GM12878 (cell line): Measurements from ENCODE around the gene NKAIN2. TPM values are rescaled to one million over a fixed set of nuclear protein-coding genes. Genes with fewer than 3 reads are reported as not detected.

Experiments
- ATAC-seq: fragments of 200-7000 bp; cut with Tn5 transposase; 3 replicates; pipeline ENCODE4 v1.9.1; 2020; ENCODE audit warnings: mild to moderate bottlenecking, moderate library complexity
- BruUV-seq: library from RNA; stranded (reverse); fragments of 400-500 nt; replicated peaks from 2 replicates; lab custom pipeline; 2021; lab: Mats Ljungman, UMichigan
- CTCF ChIA-PET: fragments of 300-600 bp; sonication (Branson Sonifier 250); formaldehyde crosslinking; extraction: SDS; loops from one replicate; lab custom pipeline; 2021; ENCODE audit warnings: inconsistent platforms; lab: Yijun Ruan, JAX
- POLR2A ChIA-PET: fragments of 350-600 bp; formaldehyde crosslinking; extraction: SDS; loops from one replicate; lab custom pipeline; 2021; ENCODE audit warnings: inconsistent platforms; lab: Charles Lee
- RAD21 ChIA-PET: fragments of 300-600 bp; sonication (Branson Sonifier 250); formaldehyde crosslinking; loops from one replicate; lab custom pipeline; 2023; ENCODE audit warnings: antibody characterized with exemption; ENCODE audit not compliant: unreplicated experiment; lab: Charles Lee
- SMC1A ChIA-PET: fragments of 300-600 bp; sonication (Branson Sonifier 250); formaldehyde crosslinking; loops from one replicate; lab custom pipeline; 2023; ENCODE audit not compliant: unreplicated experiment, uncharacterized antibody; lab: Charles Lee
- DNase-seq: peaks from one replicate; pipeline ENCODE4 v3.0.0-alpha.2; 2011; ENCODE audit warnings: low read depth, low spot score
- FAIRE-seq: peaks from 3 replicates; lab custom pipeline; 2011; peaks lifted over from hg19 to GRCh38; lab: Jason Lieb, UNC
- H2AFZ ChIP-seq: 2 replicates; pipeline ENCODE4 v1.6.0; 2011; ENCODE audit warnings: low read depth, low read length, control low read depth; ENCODE audit not compliant: control insufficient read depth
- H3K27ac ChIP-seq: 2 replicates; pipeline ENCODE4 v1.5.1; 2011; ENCODE audit warnings: control low read depth; ENCODE audit not compliant: control insufficient read depth, insufficient read depth
- H3K27me3 ChIP-seq, 2 experiments: replicated peaks in 1 of 2; 2 replicates each; pipeline versions ENCODE4 v1.6.0 to v1.6.1; 2011; ENCODE audit warnings: low read length in 1 of 2; ENCODE audit not compliant: control insufficient read depth in 2 of 2, insufficient read depth in 2 of 2
- H3K36me3 ChIP-seq, 2 experiments: 2 replicates each; pipeline ENCODE4 v1.5.1; 2011; ENCODE audit warnings: low read length in 1 of 2; ENCODE audit not compliant: control insufficient read depth in 2 of 2, insufficient read depth in 2 of 2
- H3K4me1 ChIP-seq: 2 replicates; pipeline ENCODE4 v1.6.1; 2011; ENCODE audit warnings: mild to moderate bottlenecking, low read length, moderate library complexity, mixed read lengths; ENCODE audit not compliant: control insufficient read depth, insufficient read depth
- H3K4me2 ChIP-seq: 2 replicates; pipeline ENCODE4 v1.6.0; 2011; ENCODE audit warnings: control low read depth; ENCODE audit not compliant: control insufficient read depth, insufficient read depth
- H3K4me3 ChIP-seq: fragments of 200-600 bp; sonication (generic); 2 replicates; pipeline ENCODE4 v1.5.1; 2016
- H3K79me2 ChIP-seq: 2 replicates; pipeline ENCODE4 v1.6.0; 2011; ENCODE audit warnings: low read length; ENCODE audit not compliant: control insufficient read depth, insufficient read depth
- H3K9ac ChIP-seq: 2 replicates; pipeline ENCODE4 v1.8.0; 2011; ENCODE audit warnings: low read length, control low read depth, mixed read lengths; ENCODE audit not compliant: control insufficient read depth, insufficient read depth
- H3K9me3 ChIP-seq: replicated peaks from 3 replicates; pipeline ENCODE4 v1.5.1; 2011; ENCODE audit warnings: mild to moderate bottlenecking, low read length; ENCODE audit not compliant: control insufficient read depth, insufficient read depth
- H4K20me1 ChIP-seq: 2 replicates; pipeline ENCODE4 v1.6.0; 2011; ENCODE audit not compliant: control insufficient read depth, insufficient read depth
- ASH2L ChIP-seq: fragments of 300-600, 200-600 bp; sonication (generic); IDR thresholded peaks from 2 replicates; pipeline ENCODE4 v1.6.1; 2017; ENCODE audit warnings: low read depth, mild to moderate bottlenecking, borderline replicate concordance
- FOXK2 ChIP-seq: fragments of 450-650 bp; IDR thresholded peaks from 2 replicates; pipeline ENCODE4 v1.6.1; 2017; ENCODE audit warnings: mild to moderate bottlenecking, moderate library complexity
- HCFC1 ChIP-seq: fragments of 150-350 bp; IDR thresholded peaks from 2 replicates; pipeline ENCODE4 v1.6.1; 2014; ENCODE audit warnings: low read length
- IKZF1 ChIP-seq: fragments of 450-650 bp; conservative IDR thresholded peaks from 2 replicates; pipeline ENCODE4 v1.6.1; 2017; ENCODE audit warnings: antibody characterized with exemption, mild to moderate bottlenecking
- ZZZ3 ChIP-seq: IDR thresholded peaks from 2 replicates; pipeline ENCODE4 v1.6.1; 2011; ENCODE audit warnings: low read depth; ENCODE audit not compliant: control insufficient read depth, insufficient read length
- in situ Hi-C: fragments of 300-500 bp; cut with MboI; formaldehyde crosslinking; loops from 9 replicates; pipeline ENCODE4 v1.14.3; 2018; ENCODE audit warnings: mixed read lengths
- intact Hi-C: fragments of 100-400 bp; cut with micrococcal nuclease; formaldehyde crosslinking; loops from one replicate; pipeline ENCODE4 v1.14.2; 2022; ENCODE audit not compliant: unreplicated experiment
- polyA plus RNA-seq, 11 experiments: library from polyadenylated mRNA; depleted of rRNA in 4 of 11; unstranded in 6 of 11; stranded (reverse) in 5 of 11; fragments of >200 nt; fragmentation: Nextera tagmentation in 4 of 11; fragmentation: Illumina TruSeq in 1 of 11; extraction: Ambion mirVana in 4 of 11; extraction: Trizol in 1 of 11; gene quantifications; 1 replicate in 1 of 11; 2 replicates in 10 of 11; pipeline versions ENCODE4 v1.2.1 to v1.2.3, GENCODE V29; 2011 to 2016; ENCODE audit warnings: inconsistent platforms in 2 of 11, missing spikeins in 2 of 11, low read depth in 1 of 11
- total RNA-seq, 4 experiments: library from RNA; depleted of rRNA in 3 of 4; stranded (reverse); fragments of >200 nt in 3 of 4; fragmentation: Illumina TruSeq in 1 of 4; extraction: Trizol in 1 of 4; gene quantifications; 2 replicates each; pipeline versions ENCODE4 v1.2.1 to v1.2.3, GENCODE V29; 2013 to 2021
- TF ChIP-seq, protein P1 (sequence below): fragments of 450-650 bp; conservative IDR thresholded peaks from 2 replicates; pipeline ENCODE4 v1.6.1; 2017; ENCODE audit warnings: mild to moderate bottlenecking, moderate library complexity
- TF ChIP-seq, protein P2 (sequence below): fragments of 450-650 bp; IDR thresholded peaks from 2 replicates; pipeline ENCODE4 v1.6.1; 2016; ENCODE audit warnings: mild to moderate bottlenecking
- TF ChIP-seq, protein P3 (sequence below): fragments of 450-650 bp; IDR thresholded peaks from 2 replicates; pipeline ENCODE4 v1.6.1; 2018; ENCODE audit warnings: mild to moderate bottlenecking, low read depth, moderate library complexity; ENCODE audit not compliant: partially characterized antibody
- TF ChIP-seq, protein P4 (sequence below): IDR thresholded peaks from 2 replicates; pipeline ENCODE4 v1.6.1; 2011; ENCODE audit warnings: low read depth, mild to moderate bottlenecking, low read length, moderate library complexity, borderline replicate concordance; ENCODE audit errors: extremely low read depth
- TF ChIP-seq, protein P5 (sequence below): IDR thresholded peaks from 2 replicates; pipeline ENCODE4 v1.6.1; 2012; ENCODE audit warnings: low read length, inconsistent platforms
- TF ChIP-seq, protein P6 (sequence below): fragments of 450-650 bp; IDR thresholded peaks from 2 replicates; pipeline ENCODE4 v1.6.1; 2017; ENCODE audit warnings: mild to moderate bottlenecking, low read depth, inconsistent platforms; ENCODE audit not compliant: poor library complexity, severe bottlenecking
- TF ChIP-seq, protein P7 (sequence below): fragments of 450-650 bp; IDR thresholded peaks from 2 replicates; pipeline ENCODE4 v1.6.1; 2014; ENCODE audit warnings: mild to moderate bottlenecking

Gene NKAIN2
- total and polyA plus RNA-seq, 10 of the 15 experiments (the other 5 are each of a cell fraction or from before 2014, with no cell fraction given) = not detected

DNA sequence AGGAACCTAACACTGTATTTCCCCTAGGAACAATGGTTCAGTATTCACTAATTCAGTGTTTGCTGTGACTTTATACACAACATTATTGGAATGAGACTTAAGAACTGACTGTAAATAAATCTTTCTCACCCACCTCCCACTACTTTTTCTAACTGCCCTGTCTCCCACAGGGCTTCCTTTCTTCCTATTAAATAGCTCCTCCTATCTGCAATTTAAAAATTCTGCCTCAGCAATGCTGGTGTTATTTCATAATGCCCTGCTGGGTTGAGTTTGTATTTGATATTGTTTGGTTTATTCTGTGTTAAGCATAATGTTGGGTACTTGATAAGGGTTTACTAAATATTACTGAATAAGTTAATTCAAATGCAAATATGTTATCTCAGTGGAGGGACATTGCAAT lies 585.5 kb downstream of the NKAIN2 start:
- no peak for DNase-seq
- Histone ChIP-seq H3K27me3 (no peaks in the 10 kb centered on the region), H3K27ac (no peak overlapping the region), H3K4me2 (no peak overlapping the region), H3K79me2 (no peaks in the 10 kb centered on the region), H2AFZ (no peak overlapping the region), H3K4me1 (no peaks in the 10 kb centered on the region), H4K20me1 (no peaks in the 10 kb centered on the region), H3K9ac (no peak overlapping the region), H3K36me3 (no peaks in the 10 kb centered on the region), H3K4me3 (no peak overlapping the region), H3K9me3 (no peaks in the 10 kb centered on the region)
- POLR2A ChIA-PET = no interaction called here
- no peak for ATAC-seq
- in situ Hi-C loops (no loop called here), intact Hi-C loops (no loop called here)
- SMC1A ChIA-PET = interaction anchor here (1.0 kb wide), 1 partner anchor 586 kb away, joined by 3 read pairs; no protein-coding TSS in a partner anchor
- RAD21 ChIA-PET = no interaction called here
- no TSS peak for BruUV-seq
- no peak for FAIRE-seq
- CTCF ChIA-PET = interaction anchor here (1.0 kb wide), 1 partner anchor 587 kb away, joined by 3 read pairs; no protein-coding TSS in a partner anchor
- TF ChIP-seq IKZF1 (no peak), FOXK2 (no peak), ASH2L (no peak), ZZZ3 (no peak), HCFC1 (no peak)
- TF ChIP-seq, protein P1, sequence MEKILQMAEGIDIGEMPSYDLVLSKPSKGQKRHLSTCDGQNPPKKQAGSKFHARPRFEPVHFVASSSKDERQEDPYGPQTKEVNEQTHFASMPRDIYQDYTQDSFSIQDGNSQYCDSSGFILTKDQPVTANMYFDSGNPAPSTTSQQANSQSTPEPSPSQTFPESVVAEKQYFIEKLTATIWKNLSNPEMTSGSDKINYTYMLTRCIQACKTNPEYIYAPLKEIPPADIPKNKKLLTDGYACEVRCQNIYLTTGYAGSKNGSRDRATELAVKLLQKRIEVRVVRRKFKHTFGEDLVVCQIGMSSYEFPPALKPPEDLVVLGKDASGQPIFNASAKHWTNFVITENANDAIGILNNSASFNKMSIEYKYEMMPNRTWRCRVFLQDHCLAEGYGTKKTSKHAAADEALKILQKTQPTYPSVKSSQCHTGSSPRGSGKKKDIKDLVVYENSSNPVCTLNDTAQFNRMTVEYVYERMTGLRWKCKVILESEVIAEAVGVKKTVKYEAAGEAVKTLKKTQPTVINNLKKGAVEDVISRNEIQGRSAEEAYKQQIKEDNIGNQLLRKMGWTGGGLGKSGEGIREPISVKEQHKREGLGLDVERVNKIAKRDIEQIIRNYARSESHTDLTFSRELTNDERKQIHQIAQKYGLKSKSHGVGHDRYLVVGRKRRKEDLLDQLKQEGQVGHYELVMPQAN = no peak
- TF ChIP-seq, protein P2, sequence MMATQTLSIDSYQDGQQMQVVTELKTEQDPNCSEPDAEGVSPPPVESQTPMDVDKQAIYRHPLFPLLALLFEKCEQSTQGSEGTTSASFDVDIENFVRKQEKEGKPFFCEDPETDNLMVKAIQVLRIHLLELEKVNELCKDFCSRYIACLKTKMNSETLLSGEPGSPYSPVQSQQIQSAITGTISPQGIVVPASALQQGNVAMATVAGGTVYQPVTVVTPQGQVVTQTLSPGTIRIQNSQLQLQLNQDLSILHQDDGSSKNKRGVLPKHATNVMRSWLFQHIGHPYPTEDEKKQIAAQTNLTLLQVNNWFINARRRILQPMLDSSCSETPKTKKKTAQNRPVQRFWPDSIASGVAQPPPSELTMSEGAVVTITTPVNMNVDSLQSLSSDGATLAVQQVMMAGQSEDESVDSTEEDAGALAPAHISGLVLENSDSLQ = no peak
- TF ChIP-seq, protein P3, sequence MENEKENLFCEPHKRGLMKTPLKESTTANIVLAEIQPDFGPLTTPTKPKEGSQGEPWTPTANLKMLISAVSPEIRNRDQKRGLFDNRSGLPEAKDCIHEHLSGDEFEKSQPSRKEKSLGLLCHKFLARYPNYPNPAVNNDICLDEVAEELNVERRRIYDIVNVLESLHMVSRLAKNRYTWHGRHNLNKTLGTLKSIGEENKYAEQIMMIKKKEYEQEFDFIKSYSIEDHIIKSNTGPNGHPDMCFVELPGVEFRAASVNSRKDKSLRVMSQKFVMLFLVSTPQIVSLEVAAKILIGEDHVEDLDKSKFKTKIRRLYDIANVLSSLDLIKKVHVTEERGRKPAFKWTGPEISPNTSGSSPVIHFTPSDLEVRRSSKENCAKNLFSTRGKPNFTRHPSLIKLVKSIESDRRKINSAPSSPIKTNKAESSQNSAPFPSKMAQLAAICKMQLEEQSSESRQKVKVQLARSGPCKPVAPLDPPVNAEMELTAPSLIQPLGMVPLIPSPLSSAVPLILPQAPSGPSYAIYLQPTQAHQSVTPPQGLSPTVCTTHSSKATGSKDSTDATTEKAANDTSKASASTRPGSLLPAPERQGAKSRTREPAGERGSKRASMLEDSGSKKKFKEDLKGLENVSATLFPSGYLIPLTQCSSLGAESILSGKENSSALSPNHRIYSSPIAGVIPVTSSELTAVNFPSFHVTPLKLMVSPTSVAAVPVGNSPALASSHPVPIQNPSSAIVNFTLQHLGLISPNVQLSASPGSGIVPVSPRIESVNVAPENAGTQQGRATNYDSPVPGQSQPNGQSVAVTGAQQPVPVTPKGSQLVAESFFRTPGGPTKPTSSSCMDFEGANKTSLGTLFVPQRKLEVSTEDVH = no peak
- TF ChIP-seq, protein P4, sequence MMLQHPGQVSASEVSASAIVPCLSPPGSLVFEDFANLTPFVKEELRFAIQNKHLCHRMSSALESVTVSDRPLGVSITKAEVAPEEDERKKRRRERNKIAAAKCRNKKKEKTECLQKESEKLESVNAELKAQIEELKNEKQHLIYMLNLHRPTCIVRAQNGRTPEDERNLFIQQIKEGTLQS = no peak
- TF ChIP-seq, protein P5, sequence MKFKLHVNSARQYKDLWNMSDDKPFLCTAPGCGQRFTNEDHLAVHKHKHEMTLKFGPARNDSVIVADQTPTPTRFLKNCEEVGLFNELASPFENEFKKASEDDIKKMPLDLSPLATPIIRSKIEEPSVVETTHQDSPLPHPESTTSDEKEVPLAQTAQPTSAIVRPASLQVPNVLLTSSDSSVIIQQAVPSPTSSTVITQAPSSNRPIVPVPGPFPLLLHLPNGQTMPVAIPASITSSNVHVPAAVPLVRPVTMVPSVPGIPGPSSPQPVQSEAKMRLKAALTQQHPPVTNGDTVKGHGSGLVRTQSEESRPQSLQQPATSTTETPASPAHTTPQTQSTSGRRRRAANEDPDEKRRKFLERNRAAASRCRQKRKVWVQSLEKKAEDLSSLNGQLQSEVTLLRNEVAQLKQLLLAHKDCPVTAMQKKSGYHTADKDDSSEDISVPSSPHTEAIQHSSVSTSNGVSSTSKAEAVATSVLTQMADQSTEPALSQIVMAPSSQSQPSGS = no peak
- TF ChIP-seq, protein P6, sequence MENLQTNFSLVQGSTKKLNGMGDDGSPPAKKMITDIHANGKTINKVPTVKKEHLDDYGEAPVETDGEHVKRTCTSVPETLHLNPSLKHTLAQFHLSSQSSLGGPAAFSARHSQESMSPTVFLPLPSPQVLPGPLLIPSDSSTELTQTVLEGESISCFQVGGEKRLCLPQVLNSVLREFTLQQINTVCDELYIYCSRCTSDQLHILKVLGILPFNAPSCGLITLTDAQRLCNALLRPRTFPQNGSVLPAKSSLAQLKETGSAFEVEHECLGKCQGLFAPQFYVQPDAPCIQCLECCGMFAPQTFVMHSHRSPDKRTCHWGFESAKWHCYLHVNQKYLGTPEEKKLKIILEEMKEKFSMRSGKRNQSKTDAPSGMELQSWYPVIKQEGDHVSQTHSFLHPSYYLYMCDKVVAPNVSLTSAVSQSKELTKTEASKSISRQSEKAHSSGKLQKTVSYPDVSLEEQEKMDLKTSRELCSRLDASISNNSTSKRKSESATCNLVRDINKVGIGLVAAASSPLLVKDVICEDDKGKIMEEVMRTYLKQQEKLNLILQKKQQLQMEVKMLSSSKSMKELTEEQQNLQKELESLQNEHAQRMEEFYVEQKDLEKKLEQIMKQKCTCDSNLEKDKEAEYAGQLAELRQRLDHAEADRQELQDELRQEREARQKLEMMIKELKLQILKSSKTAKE = no peak
- TF ChIP-seq, protein P7, sequence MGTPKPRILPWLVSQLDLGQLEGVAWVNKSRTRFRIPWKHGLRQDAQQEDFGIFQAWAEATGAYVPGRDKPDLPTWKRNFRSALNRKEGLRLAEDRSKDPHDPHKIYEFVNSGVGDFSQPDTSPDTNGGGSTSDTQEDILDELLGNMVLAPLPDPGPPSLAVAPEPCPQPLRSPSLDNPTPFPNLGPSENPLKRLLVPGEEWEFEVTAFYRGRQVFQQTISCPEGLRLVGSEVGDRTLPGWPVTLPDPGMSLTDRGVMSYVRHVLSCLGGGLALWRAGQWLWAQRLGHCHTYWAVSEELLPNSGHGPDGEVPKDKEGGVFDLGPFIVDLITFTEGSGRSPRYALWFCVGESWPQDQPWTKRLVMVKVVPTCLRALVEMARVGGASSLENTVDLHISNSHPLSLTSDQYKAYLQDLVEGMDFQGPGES = no peak
